Glomerular visceral epithelial cell (primary cell): Measurements from ENCODE around the gene PRG3.
"Not testable (repeated sequence)": the region's sequence is repeated elsewhere in the genome, so short reads cannot be mapped to it uniquely, and the experiment has no call there.

Experiments
- DNase-seq: peaks from one replicate; pipeline ENCODE4 v3.0.0-alpha.2; 2016; ENCODE audit errors: extremely low spot score

Gene PRG3

DNA sequence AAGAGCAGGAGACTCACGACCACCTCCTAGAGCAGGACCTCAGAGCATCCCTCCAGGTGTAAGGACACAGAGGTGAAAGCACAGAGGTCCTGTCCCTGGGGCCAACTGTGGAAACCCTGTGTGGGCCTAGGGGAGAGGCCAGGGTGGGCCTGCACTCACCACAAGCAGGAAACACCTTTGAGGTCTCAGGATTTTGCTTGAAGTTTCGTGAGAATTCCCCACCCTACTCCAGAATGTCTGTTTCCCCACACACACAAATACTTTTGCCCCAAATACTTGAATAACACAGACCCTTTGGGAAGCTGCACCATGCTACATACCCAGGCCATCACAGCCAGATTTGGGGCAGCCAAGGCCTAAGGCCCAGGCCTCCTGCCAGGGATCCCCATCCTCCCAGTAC is 27.8 kb upstream of the PRG3 start:
- no peak for DNase-seq

DNA sequence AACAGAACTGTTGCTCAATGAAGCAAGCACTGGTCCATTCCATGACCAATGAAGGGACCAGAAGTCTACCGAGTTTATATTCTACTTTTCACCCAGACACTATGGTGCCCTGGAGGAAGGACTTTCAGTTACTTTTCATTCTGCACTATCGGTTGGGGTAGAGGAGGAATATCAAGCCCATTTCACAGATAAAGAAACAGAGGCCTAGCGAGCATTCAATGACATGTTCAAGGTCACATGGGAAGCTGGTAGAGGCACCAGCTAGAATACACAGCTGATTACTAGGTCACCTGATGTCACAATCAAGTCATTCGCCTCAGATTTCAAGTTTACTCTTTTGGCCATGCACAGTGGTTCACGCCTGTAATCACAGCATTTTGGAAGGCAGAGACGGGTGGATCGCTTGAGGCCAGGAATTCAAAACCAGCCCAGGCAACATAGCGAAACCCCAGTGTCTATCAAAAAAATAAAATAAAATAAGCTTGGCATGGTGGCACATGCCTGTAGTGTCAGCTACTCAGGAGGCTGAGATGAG is 27.1 kb upstream of the PRG3 start:
- DNase-seq: no peak

DNA sequence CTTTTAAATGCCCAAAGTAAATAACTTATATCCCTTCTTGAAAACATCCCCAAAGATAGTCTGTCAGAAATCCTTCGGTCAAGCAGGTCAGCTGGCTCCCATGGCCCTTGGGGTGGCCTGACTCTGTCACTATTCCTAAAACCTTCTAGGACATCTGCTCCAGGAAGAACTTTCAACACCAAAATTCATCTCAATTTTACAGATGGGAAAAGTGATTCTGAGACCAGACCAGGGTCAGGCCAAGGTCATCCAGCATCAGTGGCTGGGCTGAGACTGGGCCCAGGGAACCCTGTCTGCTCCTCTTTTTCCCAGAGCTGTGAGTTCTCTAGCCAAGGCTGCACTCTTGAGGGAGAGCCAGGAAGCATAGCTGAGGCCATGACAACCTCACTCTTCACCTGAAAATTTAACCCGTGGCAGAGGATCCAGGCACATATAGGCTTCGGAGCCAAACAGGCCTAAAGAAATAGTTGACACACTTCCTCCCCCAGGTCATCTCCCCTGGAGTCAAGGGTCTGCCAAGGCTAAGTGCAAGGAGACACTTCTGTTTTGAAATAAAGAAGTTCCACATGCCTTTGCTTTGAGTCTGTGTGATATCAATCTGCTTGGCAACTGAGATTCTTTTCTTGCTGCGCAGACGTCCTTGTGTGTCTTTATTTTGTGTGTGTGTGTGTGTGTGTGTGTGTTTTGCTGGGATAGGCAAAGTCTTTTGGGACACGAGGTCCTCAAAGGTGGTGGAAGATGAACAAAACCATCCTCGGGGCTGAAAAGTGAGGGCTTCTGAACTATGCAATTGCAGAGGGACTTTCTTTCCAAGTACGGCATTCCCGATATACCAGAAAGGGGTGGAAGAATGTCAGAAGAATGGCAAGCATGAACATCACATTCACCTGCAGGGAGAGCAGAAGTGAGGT is 26.3 kb upstream of the PRG3 start:
- DNase-seq: no peak

DNA sequence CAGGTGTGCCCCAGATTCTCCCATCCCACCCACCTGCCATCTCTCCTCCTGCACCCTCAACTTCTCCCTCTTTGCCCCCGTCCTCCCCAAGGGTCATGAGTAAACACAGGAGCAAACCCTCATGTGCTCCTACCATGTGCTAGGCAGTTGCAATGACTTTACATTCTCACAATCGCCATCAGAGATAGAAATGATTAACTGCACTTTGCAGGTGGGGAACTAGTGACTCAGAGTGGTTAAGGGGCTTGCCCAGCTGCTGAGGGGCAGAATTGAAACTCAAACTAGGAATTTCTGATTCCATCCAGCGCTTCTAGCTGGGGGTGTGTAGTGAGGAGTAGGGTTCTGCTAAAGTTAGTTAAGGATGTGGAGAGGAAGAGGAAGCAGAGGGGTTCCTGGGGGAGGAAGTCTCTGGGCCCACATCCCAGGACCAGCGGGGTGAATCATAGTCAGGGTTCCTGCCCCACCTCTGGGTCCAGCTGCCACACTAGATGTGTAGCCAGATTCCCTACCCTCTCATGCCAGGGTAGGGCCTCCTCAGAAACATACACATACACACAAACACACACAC is 25.5 kb upstream of the PRG3 start:
- peak; percentile 91 for DNase-seq

DNA sequence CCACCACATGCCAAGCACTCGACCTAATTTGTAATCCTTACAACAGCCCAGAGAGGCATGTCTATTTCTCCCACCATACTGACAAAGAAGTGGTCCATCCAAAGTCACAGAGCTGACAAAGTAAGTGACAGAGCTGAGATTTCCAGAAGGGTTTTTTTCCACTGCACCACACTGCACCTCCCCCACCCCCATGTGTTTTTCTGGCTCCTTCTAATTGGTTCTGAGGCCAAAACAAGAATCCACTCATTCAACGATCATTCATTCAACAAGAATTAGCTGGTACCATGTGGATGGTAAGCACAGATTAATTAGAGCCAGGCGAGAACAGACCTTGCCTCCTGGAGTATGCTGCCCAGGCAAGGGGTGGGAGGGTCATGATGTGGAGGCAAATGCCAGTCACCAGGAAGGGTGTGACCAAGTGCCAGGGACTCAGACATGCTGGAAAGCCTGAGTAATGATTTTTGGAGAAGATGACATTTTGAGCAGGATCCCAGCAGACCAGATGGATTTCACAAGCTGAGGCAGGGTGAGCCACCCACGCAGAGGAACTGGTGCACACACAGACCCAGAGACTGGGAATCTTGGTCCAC is 24.4 kb upstream of the PRG3 start:
- no peak for DNase-seq

DNA sequence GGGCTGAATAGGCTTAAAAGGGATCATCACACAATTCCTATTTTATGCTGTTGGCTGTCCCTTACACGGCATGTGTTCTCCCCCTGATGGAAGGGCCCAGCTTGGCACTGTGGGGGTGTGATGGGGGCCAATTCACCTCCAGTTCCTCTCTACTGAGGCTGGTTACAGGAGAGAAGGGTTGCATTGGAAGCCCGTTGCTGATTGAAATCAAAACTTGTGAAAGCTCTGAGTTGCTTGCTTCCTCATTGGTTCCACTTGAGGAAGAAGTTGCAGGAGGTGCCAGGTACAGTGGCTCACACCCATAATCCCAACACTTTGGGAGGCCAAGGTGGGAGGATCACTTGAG is 22.8 kb upstream of the PRG3 start:
- no peak for DNase-seq

DNA sequence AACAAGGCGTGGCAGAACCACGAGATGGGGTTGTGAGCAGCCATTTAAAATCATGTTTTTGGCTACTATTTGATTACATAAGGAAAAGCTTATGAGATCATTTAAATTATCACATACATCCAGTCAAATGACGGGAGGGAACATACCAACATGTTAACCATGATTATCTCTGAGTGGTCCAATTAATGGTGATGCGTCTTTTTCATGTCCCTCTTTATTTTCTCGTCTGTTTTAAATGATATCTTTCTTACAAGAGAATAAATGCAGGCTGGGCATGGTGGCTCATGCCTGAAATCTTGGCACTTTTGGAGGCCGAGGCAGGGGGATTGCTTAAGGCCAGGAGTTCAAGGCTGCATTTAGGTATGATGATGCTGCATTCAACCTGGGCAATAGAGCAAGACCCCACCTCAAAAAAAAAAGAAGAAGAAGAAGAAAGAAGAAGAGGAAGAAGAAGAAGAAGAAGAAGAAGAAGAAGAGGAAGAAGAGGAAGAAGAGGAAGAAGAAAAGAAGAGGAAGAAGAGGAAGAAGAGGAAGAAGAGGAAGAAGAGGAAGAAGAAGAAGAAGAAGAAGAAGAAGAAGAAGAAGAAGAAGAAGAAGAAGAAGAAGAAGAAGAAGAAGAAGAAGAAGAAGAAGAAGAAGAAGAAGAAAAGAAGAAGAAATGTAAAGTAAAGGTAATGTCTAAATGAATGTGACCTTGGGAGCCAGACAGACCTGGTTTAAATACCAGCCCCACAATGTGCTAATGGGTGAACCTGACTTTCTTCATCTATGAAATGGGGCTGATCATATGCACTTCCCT is 22.3 kb upstream of the PRG3 start:
- not testable (repeated sequence) for DNase-seq

DNA sequence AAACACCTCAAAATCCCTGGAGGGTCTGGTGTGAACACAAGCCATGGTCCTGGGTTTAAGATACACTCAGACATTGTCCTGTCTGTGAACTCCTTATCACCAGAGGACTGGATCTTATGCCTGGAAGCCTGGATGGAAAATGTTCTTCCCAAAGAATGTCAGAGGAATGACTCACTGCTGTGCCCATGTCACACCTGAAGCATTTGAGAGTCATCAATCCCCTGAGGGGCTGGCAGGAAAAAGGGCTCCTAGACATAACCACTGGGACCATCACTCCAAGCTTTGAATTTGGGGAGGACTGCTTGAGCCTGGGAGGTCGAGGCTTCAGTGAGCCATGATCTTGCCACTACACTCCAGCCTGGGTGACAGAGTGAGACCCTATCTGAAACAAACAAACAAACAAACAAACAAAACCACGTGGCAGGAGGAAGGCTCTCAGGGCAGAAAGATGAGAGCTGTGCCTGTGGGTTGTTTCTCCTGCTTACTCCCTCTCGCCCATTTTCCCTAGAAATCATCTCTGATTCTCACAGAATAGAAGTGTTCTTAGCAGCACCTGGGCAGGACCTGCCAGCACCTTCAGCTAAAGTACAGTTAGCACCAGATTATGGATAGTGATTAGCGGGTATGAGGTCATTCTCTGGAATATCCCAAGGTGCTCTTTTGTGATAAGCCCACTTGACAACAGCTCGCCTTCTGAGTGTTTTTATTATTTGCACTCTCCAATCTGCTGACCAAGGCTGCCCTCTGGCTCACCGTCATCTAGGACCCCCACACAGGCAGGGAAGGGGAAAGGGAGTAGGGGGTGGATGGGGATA is 21.4 kb upstream of the PRG3 start:
- no peak for DNase-seq

DNA sequence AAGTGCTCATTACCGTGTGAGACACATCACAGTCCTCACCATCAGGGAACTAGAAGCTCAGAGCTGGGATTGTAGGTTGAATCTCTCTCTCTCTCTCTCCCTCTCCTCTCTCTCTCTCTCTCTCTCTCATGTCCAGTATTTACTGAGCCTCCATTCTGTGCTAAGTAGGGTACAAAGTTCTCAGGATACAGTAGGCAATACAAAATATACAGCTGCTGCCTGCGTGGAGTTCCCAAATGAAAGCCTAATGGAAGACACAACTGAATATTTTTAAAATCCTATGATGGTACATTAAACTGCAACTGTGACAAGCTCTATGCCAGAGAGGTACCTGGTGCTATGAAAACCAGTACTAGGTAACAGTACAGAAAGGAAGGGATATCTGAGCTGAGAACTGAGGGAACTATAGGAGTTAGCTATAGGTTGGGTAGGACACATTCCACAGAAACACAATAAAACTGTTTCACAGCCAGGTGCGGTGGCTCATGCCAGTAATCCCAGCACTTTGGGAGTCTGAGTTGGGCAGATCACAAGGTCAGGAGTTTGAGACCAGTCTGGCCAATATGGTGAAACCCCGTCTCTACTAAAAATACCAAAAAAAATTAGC is 19.1 kb upstream of the PRG3 start:
- DNase-seq: no peak

DNA sequence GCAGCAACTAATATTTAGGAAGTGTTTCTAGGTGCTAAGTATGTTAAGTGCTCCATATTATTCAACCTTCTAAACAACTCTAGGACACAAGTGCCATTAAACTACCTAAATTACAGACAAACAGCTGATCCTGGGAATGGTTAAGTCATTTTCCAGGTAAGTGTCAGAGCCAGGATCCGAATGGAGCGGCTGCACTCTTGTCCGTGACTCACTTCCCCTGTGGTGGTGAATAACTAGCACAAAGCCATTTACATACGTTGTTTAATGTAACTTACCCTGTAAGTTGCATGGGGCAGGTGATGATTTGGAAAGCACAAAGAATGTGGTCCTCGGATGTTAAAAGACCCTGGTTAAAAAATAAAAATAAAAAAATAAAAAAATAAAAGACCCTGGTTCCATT is 18.3 kb upstream of the PRG3 start:
- DNase-seq: no peak

DNA sequence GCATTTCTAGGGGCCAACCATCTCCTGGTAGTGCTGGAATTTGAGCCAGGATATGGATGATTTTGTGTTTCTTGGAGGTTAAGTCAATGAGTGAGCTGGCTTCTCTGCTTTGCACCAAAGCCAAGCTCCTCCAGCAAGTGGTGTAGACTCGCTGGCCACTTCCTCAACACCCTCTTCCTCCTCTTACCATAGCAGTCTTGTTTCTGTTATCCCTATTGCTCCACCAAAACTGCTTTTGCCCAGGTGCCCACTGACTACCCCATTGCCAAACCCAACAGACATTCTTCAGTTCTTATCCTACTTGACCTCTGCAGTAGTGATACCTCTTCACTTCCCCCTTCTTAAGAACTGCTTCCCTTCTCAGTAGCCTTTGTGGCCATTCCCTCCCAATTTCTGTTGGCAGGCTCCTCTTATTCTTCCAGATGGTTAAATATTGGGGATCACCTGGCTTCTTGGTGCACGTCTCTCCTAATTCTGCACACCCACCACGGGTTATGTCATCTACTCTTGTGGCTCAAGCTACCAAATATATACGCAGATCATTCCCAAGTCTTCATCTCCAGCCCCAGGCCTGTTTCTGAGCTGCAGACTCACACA is 16.5 kb upstream of the PRG3 start:
- no peak for DNase-seq

DNA sequence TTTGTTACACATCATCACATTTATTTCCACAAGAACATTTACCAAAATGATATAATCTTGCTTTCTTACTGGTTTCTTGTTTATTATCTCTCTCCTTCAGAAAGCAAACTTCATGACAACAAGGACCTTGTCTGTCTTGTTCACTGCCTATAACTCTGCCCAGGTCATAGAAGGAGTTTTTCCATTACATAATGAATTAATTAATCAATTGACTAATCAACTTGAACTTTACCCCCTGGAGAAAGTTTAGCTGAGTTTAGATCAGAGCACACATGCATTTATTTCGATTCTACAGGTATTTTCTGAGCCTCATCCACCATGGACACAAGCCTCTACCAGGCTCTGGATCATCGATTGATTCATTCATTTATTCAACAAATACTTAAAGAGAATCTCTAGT is 15.8 kb upstream of the PRG3 start:
- DNase-seq: no peak

DNA sequence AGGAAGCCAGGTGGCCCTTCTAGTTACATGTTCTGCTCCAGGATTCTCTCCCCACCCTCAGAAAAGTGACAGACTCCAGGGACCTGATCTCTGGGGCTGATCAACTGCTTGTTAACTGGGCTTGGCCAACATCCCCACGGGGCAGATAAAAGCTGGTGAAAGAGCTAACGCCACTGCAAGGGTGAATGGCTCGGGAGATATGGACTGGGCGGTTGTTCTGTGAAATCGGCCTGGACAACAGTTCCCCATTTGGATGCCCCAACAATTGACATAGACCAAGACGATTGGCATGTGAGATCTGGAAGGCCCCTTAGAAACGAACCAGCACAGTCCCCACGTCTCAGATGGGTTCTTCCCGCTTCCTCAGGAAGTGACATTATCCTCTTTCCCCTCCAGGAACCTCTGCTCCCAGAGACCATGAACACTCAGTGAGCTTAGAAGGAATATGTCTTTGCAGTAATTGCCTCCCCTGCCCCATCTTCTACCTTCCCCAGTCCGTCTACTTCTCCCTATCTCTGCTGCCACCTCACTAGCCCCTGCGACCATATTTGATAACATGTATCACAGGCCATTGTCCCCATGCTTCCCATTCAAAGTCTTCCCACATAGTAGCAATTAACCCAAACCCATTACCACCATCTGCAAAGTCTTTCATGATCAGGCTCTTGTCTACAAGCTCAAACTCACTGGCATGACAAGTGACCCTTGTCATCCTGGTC is 15.1 kb upstream of the PRG3 start:
- DNase-seq: no peak

DNA sequence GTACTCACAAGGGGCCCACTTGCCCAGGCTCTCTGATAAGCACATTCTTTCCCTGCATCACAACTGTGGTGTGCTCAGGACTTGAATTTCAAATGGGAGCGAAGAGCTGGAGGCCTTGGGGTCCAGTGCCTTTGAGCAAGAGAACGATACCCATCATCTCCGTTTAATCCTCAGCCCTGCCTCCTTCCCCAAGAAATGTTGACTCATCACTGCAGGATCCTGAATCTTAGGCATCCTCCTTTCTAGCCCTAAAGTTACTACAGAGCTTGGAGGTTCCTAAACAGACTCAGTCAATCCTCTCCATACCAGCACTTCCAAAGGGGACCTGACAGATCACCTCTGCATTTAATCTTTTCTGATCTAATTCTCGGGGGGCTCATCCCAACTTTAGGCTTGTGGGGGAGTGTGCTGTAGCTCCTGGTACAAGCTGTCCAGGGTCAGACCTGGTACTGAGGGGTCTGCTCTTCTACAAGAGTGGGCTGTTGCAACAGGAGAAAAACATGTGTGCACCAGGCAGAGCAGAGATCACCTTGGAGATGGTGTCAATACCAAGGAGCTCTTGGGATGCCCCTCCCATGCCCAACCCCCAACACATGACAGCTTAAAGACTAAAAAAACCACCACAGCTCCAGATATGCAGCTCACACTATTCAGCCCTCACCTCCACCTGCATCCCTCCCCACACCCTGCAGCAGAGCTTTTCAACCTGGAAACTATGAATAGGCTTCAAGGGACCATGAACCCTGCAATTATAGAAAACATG is 13.4 kb upstream of the PRG3 start:
- no peak for DNase-seq

DNA sequence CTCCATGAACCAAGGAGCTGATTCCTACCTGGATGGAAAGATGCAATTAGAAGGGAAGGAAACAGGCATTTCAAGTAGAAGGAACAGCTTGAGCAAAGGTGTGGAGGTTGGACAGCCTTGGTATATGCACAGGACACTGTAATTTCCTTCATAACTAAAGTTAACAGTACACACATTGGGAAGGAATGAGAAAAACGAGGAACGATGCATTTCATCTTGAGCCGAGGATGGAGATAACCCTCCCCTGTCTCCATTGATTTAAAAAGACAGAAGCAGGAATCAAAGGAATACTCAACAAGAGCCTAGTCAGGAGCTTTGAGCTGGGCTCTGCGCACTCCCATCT is 11.8 kb upstream of the PRG3 start:
- DNase-seq: no peak

DNA sequence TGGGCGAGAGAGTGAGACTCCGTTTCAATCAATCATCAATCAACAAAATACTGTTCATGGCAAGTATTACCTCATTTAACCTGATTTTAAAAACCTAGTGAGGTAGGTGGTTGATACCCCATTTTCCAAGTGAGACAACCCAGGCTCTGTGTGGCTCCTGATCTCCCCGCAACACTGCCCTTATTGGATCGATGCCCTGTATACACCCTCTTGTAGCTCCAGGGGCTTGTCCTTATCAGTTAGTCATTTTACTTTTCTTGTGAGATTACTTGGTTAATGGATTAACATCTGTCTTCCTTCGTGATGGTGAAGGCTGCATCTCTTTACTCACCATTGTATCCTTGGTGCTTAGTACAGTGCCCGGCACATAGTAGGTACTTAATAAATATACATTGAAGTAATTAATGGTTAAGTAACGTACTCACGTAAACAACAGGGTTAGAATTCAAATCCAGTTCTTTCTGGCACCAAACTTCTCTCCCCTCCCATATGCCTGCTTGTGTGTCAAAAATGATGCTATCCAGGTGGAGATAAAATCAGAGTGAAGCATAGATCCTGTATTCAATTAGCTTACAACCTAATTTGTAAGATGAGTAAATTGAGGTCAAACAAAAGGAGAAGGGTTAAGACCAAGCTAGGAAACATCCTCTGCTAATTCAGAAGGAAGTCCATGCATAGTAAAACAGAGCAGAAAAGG is 11.3 kb upstream of the PRG3 start:
- DNase-seq: no peak

DNA sequence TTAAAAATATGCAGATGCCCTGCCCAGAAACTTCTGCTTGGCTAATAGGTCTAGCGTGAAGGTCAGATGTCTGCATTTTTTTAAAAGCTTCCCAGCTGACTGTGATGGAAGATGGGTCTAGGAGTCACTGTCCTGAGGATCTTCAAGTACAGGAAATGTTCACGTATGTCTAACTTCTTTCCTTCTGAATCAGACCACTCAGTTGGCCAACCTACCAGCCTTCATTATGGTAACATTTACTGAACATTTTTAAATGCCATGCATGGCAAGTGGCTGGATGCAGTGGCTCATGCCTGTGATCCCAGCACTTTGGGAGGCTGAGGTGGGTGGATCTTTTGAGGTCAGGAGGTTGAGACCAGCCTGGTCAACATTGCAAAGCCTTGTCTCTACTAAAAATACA is 10.6 kb upstream of the PRG3 start:
- no peak for DNase-seq

DNA sequence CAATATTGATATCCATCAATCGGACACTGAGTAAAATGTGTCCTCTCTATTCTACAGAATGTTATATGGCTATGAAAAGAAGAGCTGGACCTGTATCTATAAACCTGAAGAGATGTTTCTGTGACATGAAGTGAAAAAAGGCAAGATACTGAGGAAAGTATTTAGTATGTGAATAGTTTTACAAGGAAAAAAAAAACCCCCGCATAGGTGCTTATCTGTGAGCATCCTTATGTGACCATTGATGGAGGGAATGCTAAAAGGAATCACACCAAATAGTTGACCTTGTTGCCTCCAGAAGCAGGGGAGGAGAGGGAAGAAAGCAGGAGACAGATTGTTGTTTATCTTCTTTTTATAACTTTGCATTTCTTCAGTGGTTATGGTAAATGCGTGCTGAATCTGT is 10.2 kb upstream of the PRG3 start:
- no peak for DNase-seq

DNA sequence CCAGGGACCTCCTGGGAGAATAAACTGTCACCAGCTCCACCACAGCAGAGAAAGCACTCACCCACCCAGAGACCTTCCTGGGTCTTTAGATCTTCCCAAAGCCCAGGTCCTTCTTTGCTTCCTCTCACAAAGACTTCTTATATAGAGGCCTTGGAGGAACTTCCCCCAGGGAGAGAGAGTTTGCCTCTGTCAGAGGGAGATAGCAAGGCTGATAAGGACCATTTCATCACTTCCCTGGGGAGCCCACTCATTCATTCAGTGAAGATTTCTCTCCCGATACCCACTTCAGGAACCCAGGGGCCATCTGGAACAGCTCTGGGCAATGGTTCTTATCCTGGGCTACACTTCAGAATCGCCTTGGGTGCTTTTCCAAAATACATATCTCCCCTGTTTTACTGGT is 9.6 kb upstream of the PRG3 start, which contains the start of gene PRG2:
Gene PRG2, minus strand, starts transcription at position 116 of the 400 bp plus-strand sequence. CDS start 706 bp downstream, outside the sequence.
- no peak for DNase-seq
